Measurements from ENCODE around the gene POLR3G.
A peak's percentile ranks its signal among the peaks of the same experiment; 100 is the strongest.

Gene POLR3G

DNA sequence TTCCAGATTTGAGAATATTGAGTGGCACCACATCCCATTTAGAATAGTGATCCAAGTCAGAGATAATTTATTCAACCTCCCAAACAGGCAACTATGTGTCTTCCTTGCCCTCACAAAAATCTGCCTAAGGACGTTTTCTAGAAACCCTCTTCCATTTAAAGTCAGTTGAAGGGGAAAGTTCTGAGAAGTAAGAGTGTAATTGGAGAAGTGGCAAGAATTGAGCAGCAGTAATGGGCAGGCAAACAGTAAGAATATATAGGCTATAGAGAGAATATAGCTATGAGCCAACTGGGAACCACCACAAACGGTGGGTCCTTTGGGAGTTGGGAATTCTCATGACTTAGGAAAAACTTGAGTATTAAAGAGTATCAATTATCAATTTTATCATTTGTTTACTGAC, 34.0 kb upstream of the POLR3G start:
- POLR2A ChIA-PET: interaction anchor here (1.2 to 1.4 kb wide), 2 partner anchors 31 to 34 kb away, joined by 3 to 4 read pairs; partner anchors contain the start of genes CETN3, MBLAC2 and POLR3G

DNA sequence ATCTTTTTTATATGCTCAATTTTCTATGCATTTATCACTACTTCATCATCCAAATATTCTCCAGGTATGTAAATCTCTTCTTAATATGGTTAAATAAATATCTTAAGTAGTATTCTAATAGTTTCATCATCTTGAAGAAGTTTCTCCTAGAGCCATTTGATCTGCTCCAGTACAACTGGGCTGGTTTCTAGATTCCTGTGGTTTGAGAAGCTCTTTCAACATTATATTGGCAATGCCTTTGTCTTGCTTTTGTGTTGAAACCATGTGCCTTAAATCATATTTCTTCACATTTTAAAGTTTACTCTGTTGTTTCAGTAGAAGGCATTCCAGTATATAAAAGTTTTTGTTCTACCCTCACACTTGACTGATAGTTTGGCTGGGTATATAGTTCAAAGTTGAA, 27.7 kb upstream of the POLR3G start:
- peaks cover 4% of the 10 kb centered on the region; the same call in 1 of the 2 replicates for H3K4me1 ChIP-seq (ENCODE audit: control insufficient read depth, insufficient read depth, low read length)
- POLR2A ChIA-PET: no interaction called here
- CTCF ChIA-PET: interaction anchor here (0.6 to 1.0 kb wide), 3 partner anchors 25 to 337 kb away, joined by 4 to 5 read pairs (median 5); no protein-coding TSS in a partner anchor
- no peak overlapping the region for H3K27ac ChIP-seq (ENCODE audit: extremely low read depth, low read depth, low read length)
- H3K9me3 ChIP-seq (ENCODE audit: control insufficient read depth, insufficient read depth, low read depth, low read length): no peaks in the 10 kb centered on the region
- H3K36me3 ChIP-seq (ENCODE audit: control insufficient read depth in 2 of 2, insufficient read depth in 1 of 2, low read length in 2 of 2): no peaks in the 10 kb centered on the region; a peak in 1 of 3 replicates
- no peak overlapping the region for H3K4me3 ChIP-seq (ENCODE audit: low read depth, low read length)
- TF ChIP-seq ZNF768 (tag by site-specific recombination; IDR thresholded peaks at IDR 0.05) (no peak), ZNF585B (tag by site-specific recombination; IDR thresholded peaks at IDR 0.05) (no peak), HOXC10 (CRISPR knock-in tag; IDR thresholded peaks at IDR 0.05) (no peak), ZNF621 (tag by site-specific recombination; IDR thresholded peaks at IDR 0.05) (no peak), ZNF37A (tag by site-specific recombination; IDR thresholded peaks at IDR 0.05) (no peak), ZIC2 (tag by site-specific recombination; IDR thresholded peaks at IDR 0.05) (no peak), ZNF830 (tag by site-specific recombination; IDR thresholded peaks at IDR 0.05; ENCODE audit: low read depth) (no peak), ZNF24 (tag by site-specific recombination; IDR thresholded peaks at IDR 0.05) (no peak)
- TF ChIP-seq, protein P1, sequence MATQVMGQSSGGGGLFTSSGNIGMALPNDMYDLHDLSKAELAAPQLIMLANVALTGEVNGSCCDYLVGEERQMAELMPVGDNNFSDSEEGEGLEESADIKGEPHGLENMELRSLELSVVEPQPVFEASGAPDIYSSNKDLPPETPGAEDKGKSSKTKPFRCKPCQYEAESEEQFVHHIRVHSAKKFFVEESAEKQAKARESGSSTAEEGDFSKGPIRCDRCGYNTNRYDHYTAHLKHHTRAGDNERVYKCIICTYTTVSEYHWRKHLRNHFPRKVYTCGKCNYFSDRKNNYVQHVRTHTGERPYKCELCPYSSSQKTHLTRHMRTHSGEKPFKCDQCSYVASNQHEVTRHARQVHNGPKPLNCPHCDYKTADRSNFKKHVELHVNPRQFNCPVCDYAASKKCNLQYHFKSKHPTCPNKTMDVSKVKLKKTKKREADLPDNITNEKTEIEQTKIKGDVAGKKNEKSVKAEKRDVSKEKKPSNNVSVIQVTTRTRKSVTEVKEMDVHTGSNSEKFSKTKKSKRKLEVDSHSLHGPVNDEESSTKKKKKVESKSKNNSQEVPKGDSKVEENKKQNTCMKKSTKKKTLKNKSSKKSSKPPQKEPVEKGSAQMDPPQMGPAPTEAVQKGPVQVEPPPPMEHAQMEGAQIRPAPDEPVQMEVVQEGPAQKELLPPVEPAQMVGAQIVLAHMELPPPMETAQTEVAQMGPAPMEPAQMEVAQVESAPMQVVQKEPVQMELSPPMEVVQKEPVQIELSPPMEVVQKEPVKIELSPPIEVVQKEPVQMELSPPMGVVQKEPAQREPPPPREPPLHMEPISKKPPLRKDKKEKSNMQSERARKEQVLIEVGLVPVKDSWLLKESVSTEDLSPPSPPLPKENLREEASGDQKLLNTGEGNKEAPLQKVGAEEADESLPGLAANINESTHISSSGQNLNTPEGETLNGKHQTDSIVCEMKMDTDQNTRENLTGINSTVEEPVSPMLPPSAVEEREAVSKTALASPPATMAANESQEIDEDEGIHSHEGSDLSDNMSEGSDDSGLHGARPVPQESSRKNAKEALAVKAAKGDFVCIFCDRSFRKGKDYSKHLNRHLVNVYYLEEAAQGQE (tag by site-specific recombination; IDR thresholded peaks at IDR 0.05): no peak

More for the DNA sequence above, 34.0 kb upstream of the POLR3G start:
- H3K4me3 ChIP-seq (ENCODE audit: low read depth, low read length): no peak overlapping the region
- H3K27ac ChIP-seq (ENCODE audit: extremely low read depth, low read depth, low read length): no peak overlapping the region
- CTCF ChIA-PET: interaction anchor here (1.0 to 3.6 kb wide), 7 partner anchors 10 to 343 kb away, joined by 3 to 25 read pairs (median 5); partner anchors contain the start of gene CETN3
- H3K9me3 ChIP-seq (ENCODE audit: control insufficient read depth, insufficient read depth, low read depth, low read length): no peaks in the 10 kb centered on the region
- no peaks in the 10 kb centered on the region for H3K36me3 ChIP-seq (ENCODE audit: control insufficient read depth in 2 of 2, insufficient read depth in 1 of 2, low read length in 2 of 2)
- TF ChIP-seq ZNF16 (tag by site-specific recombination; IDR thresholded peaks at IDR 0.05; ENCODE audit: low read depth) (no peak), ZNF549 (tag by site-specific recombination; IDR thresholded peaks at IDR 0.05) (no peak), FEZF1 (tag by site-specific recombination; IDR thresholded peaks at IDR 0.05) (peak; percentile 81), ZNF10 (tag by site-specific recombination; IDR thresholded peaks at IDR 0.05) (0 out of 2 replicates have a peak, but pooled peaks have one; percentile 19), PRDM1 (tag by site-specific recombination; IDR thresholded peaks at IDR 0.05) (peak; percentile 53), ZNF354C (tag by site-specific recombination; IDR thresholded peaks at IDR 0.05; ENCODE audit: borderline replicate concordance, low read depth) (no peak), KLF16 (tag by site-specific recombination; IDR thresholded peaks at IDR 0.05) (no peak), ZNF19 (tag by site-specific recombination; IDR thresholded peaks at IDR 0.05; ENCODE audit: low read depth) (no peak), ZNF433 (tag by site-specific recombination; IDR thresholded peaks at IDR 0.05; ENCODE audit: low read depth) (no peak)
- TF ChIP-seq, protein P2, sequence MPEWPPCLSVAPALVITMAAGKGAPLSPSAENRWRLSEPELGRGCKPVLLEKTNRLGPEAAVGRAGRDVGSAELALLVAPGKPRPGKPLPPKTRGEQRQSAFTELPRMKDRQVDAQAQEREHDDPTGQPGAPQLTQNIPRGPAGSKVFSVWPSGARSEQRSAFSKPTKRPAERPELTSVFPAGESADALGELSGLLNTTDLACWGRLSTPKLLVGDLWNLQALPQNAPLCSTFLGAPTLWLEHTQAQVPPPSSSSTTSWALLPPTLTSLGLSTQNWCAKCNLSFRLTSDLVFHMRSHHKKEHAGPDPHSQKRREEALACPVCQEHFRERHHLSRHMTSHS (tag by site-specific recombination; IDR thresholded peaks at IDR 0.05): no peak
- TF ChIP-seq, protein P3, sequence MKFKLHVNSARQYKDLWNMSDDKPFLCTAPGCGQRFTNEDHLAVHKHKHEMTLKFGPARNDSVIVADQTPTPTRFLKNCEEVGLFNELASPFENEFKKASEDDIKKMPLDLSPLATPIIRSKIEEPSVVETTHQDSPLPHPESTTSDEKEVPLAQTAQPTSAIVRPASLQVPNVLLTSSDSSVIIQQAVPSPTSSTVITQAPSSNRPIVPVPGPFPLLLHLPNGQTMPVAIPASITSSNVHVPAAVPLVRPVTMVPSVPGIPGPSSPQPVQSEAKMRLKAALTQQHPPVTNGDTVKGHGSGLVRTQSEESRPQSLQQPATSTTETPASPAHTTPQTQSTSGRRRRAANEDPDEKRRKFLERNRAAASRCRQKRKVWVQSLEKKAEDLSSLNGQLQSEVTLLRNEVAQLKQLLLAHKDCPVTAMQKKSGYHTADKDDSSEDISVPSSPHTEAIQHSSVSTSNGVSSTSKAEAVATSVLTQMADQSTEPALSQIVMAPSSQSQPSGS (tag by site-specific recombination; IDR thresholded peaks at IDR 0.05; ENCODE audit: low read depth): no peak
- TF ChIP-seq, protein P4, sequence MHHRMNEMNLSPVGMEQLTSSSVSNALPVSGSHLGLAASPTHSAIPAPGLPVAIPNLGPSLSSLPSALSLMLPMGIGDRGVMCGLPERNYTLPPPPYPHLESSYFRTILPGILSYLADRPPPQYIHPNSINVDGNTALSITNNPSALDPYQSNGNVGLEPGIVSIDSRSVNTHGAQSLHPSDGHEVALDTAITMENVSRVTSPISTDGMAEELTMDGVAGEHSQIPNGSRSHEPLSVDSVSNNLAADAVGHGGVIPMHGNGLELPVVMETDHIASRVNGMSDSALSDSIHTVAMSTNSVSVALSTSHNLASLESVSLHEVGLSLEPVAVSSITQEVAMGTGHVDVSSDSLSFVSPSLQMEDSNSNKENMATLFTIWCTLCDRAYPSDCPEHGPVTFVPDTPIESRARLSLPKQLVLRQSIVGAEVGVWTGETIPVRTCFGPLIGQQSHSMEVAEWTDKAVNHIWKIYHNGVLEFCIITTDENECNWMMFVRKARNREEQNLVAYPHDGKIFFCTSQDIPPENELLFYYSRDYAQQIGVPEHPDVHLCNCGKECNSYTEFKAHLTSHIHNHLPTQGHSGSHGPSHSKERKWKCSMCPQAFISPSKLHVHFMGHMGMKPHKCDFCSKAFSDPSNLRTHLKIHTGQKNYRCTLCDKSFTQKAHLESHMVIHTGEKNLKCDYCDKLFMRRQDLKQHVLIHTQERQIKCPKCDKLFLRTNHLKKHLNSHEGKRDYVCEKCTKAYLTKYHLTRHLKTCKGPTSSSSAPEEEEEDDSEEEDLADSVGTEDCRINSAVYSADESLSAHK (tag by site-specific recombination; IDR thresholded peaks at IDR 0.05): peak; percentile 85
- TF ChIP-seq, protein P5, sequence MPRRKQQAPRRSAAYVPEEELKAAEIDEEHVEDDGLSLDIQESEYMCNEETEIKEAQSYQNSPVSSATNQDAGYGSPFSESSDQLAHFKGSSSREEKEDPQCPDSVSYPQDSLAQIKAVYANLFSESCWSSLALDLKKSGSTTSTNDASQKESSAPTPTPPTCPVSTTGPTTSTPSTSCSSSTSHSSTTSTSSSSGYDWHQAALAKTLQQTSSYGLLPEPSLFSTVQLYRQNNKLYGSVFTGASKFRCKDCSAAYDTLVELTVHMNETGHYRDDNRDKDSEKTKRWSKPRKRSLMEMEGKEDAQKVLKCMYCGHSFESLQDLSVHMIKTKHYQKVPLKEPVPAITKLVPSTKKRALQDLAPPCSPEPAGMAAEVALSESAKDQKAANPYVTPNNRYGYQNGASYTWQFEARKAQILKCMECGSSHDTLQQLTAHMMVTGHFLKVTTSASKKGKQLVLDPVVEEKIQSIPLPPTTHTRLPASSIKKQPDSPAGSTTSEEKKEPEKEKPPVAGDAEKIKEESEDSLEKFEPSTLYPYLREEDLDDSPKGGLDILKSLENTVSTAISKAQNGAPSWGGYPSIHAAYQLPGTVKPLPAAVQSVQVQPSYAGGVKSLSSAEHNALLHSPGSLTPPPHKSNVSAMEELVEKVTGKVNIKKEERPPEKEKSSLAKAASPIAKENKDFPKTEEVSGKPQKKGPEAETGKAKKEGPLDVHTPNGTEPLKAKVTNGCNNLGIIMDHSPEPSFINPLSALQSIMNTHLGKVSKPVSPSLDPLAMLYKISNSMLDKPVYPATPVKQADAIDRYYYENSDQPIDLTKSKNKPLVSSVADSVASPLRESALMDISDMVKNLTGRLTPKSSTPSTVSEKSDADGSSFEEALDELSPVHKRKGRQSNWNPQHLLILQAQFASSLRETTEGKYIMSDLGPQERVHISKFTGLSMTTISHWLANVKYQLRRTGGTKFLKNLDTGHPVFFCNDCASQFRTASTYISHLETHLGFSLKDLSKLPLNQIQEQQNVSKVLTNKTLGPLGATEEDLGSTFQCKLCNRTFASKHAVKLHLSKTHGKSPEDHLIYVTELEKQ (tag by site-specific recombination; IDR thresholded peaks at IDR 0.05; ENCODE audit: borderline replicate concordance): no peak
- peaks cover 17% of the 10 kb centered on the region for H3K4me1 ChIP-seq (ENCODE audit: control insufficient read depth, insufficient read depth, low read length)
